GM06990 (cell line): ENCODE measurements around the gene LZIC.

Experiments
- DNase-seq: peaks from one replicate; pipeline ENCODE4 v3.0.0-alpha.2; 2011; ENCODE audit not compliant: insufficient read length; ENCODE audit errors: extremely low read depth
- H3K27me3 ChIP-seq: replicated peaks from 2 replicates; pipeline ENCODE4 v1.6.0; 2011; ENCODE audit warnings: low read length; ENCODE audit not compliant: control insufficient read depth, insufficient read depth
- H3K36me3 ChIP-seq: 2 replicates; pipeline ENCODE4 v1.5.1; 2011; ENCODE audit warnings: low read length; ENCODE audit not compliant: control insufficient read depth, insufficient read depth
- H3K4me3 ChIP-seq: replicated peaks from 2 replicates; pipeline ENCODE4 v1.5.1; 2011; ENCODE audit warnings: low read depth, mild to moderate bottlenecking, control low read depth, low read length
- CTCF ChIP-seq: IDR thresholded peaks from 2 replicates; pipeline ENCODE4 v1.5.1; 2011; ENCODE audit warnings: low read length, control low read depth, mild to moderate bottlenecking, inconsistent platforms; ENCODE audit not compliant: insufficient read depth, poor library complexity, severe bottlenecking

The LZIC gene

GRCh38 chr1:9887070-9887469, 56.1 kb downstream of the LZIC start:
- no peaks in the 10 kb centered on the region for H3K36me3 ChIP-seq
- no peak for DNase-seq
- TF ChIP-seq CTCF = no peak
- no peaks in the 10 kb centered on the region for H3K27me3 ChIP-seq
- no peak overlapping the region for H3K4me3 ChIP-seq

DNA sequence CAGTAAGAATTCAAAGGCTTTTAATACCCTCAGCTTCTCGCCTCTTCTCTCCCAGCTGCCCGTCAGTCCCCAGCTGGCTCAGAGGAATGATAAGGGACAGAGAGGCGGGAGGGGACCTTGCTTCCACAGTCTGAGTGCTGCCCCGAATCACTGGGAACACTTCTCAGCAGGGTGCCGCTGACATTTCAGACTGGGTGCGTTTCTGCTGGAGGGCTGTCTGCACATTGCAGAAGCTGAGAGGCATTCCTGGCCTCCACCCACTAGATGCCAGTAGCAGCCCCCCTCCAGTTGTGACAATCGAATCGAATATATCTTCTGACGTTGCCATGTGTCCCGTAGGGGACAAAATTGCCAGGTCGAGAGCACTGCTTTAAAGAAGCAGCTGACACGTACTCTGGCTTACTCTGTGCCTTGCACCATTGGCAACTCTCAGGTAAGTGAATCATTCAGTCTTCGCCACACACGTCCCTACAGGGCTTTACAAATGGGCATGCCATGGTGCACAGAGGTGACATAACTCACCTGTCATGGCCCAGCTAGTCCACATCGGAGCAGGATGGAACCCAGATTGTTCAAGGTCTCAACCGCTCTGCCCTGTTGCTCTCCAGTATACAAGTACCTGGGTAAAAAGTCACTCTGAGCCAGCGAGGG, 57.0 kb downstream of the LZIC start:
- Histone ChIP-seq H3K4me3 (no peak overlapping the region), H3K27me3 (no peaks in the 10 kb centered on the region), H3K36me3 (no peaks in the 10 kb centered on the region)
- no peak for DNase-seq
- no peak for TF ChIP-seq CTCF

GRCh38 chr1:9884805-9885204, 58.4 kb downstream of the LZIC start:
- DNase-seq = no peak
- no peak overlapping the region for H3K4me3 ChIP-seq
- no peaks in the 10 kb centered on the region for H3K36me3 ChIP-seq
- no peaks in the 10 kb centered on the region for H3K27me3 ChIP-seq
- no peak for TF ChIP-seq CTCF

- Histone ChIP-seq H3K27me3 (no peaks in the 10 kb centered on the region), H3K4me3 (no peak overlapping the region), H3K36me3 (no peaks in the 10 kb centered on the region)
- DNase-seq = no peak
- no peak for TF ChIP-seq CTCF
These were observed 59.4 kb downstream of the LZIC start for GRCh38 chr1:9883585-9884449.

- DNase-seq = no peak
- Histone ChIP-seq H3K4me3 (no peak overlapping the region), H3K36me3 (no peaks in the 10 kb centered on the region; the same call in 1 of the 2 replicates), H3K27me3 (no peaks in the 10 kb centered on the region)
- no peak for TF ChIP-seq CTCF
These were observed 60.3 kb downstream of the LZIC start for GRCh38 chr1:9882945-9883303.
